ENCODE results near the gene DBN1.

DNA sequence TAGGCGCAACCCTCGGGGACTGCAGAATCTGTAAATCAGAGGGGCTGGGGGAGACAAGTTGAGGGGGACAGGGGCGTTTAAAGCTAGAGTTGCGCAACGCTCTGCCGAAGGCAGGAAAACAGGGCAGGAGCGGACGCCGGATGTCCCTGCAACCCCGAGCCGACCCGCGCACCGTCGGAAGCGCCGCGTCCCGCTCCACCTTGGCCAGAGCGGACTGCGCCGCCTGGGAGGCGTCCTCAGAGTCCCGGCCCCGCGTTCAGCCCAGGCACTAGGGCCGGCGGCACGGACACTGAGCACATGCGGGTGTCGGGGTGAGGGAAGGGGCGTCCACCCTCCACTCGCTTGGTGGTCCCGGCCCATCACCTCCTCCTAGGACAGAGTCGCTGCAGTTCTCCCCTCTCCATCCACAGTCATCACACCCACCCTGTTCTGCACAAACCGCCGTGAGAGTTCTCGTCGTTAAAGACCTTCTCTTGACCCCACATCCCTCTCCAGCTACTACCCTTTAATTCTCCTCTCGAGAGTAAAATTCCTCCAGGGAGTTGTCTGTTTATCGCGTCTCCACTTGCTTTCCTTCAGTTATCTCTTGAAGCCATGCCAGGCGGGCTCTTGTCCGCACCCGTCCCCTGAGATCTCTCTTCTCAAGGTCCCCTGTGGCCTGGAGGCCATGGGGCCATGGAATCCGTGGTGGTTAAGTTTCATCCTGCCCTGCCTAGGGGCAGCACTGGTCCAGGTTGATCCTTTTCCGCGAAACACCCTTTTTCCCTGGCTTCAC, 24.8 kb upstream of the DBN1 start:
- TF ChIP-seq, protein P1, sequence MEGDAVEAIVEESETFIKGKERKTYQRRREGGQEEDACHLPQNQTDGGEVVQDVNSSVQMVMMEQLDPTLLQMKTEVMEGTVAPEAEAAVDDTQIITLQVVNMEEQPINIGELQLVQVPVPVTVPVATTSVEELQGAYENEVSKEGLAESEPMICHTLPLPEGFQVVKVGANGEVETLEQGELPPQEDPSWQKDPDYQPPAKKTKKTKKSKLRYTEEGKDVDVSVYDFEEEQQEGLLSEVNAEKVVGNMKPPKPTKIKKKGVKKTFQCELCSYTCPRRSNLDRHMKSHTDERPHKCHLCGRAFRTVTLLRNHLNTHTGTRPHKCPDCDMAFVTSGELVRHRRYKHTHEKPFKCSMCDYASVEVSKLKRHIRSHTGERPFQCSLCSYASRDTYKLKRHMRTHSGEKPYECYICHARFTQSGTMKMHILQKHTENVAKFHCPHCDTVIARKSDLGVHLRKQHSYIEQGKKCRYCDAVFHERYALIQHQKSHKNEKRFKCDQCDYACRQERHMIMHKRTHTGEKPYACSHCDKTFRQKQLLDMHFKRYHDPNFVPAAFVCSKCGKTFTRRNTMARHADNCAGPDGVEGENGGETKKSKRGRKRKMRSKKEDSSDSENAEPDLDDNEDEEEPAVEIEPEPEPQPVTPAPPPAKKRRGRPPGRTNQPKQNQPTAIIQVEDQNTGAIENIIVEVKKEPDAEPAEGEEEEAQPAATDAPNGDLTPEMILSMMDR (IDR thresholded peaks at IDR 0.05): no peak
- TF ChIP-seq EZH2phosphoT487 (IDR thresholded peaks at IDR 0.05): peak; percentile 20
- no peak for TF ChIP-seq EZH2 (IDR thresholded peaks at IDR 0.05)
